ENCODE data around the gene USP19. TPM values are rescaled to one million over a fixed set of nuclear protein-coding genes. Genes with fewer than 3 reads are reported as not detected.

The USP19 gene
- total RNA-seq, 1 experiment from 2014 or later = 66.3 TPM

- DNase-seq = no peak
- Mint-ChIP-seq H3K36me3 (ENCODE audit: insufficient read depth in 1 of 3, low read depth in 3 of 3) (no peaks in the 10 kb centered on the region), H3K9me3 (no peaks in the 10 kb centered on the region; a peak in 2 of 5 replicates)
Observed at GRCh38 chr3:49148159-49148558, 27.5 kb upstream of the USP19 start.

More at GRCh38 chr3:49148159-49148558, 27.5 kb upstream of the USP19 start:
- Histone ChIP-seq H3K9me3 (ENCODE audit: control insufficient read depth, low read depth, low read length) (no peaks in the 10 kb centered on the region), H3K9ac (ENCODE audit: extremely low read depth, insufficient read length, low read length) (no peak overlapping the region), H3K23ac (ENCODE audit: insufficient read length, low read depth, low read length) (no peak overlapping the region), H4K8ac (replicated peaks; ENCODE audit: insufficient read length, low read depth, low read length) (no peak overlapping the region), H2BK120ac (ENCODE audit: low read depth, low read length, poor library complexity, severe bottlenecking) (no peak overlapping the region), H2AFZ (ENCODE audit: low read length) (no peak overlapping the region), H3K79me1 (ENCODE audit: insufficient read depth, low read depth, low read length, poor library complexity, severe bottlenecking) (no peaks in the 10 kb centered on the region), H3T11ph (ENCODE audit: low read length) (no peak overlapping the region), H3K4me1 (ENCODE audit: insufficient read depth, low read length) (no peaks in the 10 kb centered on the region; the same call in 1 of the 2 replicates), H2AK5ac (ENCODE audit: insufficient read length, low read length) (no peak overlapping the region), H3K4me2 (ENCODE audit: insufficient read depth, insufficient read length, low read length) (no peak overlapping the region), H3K23me2 (ENCODE audit: insufficient read length, low read depth, low read length, poor library complexity, severe bottlenecking) (peaks cover 2% of the 10 kb centered on the region), H3K56ac (ENCODE audit: insufficient read length, low read depth, low read length) (no peak overlapping the region), H4K91ac (ENCODE audit: insufficient read length, low read depth, low read length) (no peak overlapping the region), H4K5ac (ENCODE audit: insufficient read length, low read depth, low read length) (no peak overlapping the region), H2BK5ac (ENCODE audit: insufficient read length, low read length) (no peak overlapping the region), H3K4ac (ENCODE audit: low read depth, low read length) (no peak overlapping the region), H3K79me2 (ENCODE audit: insufficient read depth, low read length) (no peaks in the 10 kb centered on the region), H3K27ac (ENCODE audit: insufficient read length, low read depth, low read length) (no peak overlapping the region), H2BK12ac (ENCODE audit: insufficient read length, low read depth, low read length) (no peak overlapping the region), H3K27me3 (ENCODE audit: insufficient read depth, low read length) (no peaks in the 10 kb centered on the region; the same call in 1 of the 2 replicates), H3K18ac (ENCODE audit: insufficient read length, low read depth, low read length) (no peak overlapping the region), H3K14ac (ENCODE audit: insufficient read depth, low read length) (no peak overlapping the region), H4K20me1 (ENCODE audit: control insufficient read depth, insufficient read depth, insufficient read length) (no peaks in the 10 kb centered on the region), H2BK20ac (ENCODE audit: low read depth, low read length, poor library complexity, severe bottlenecking) (no peak overlapping the region), H2BK15ac (ENCODE audit: low read depth, low read length) (no peak overlapping the region)
- H3K27me3 Mint-ChIP-seq (ENCODE audit: low read depth) = peaks cover 36% of the 10 kb centered on the region
- peaks cover 4 to 5% of the 10 kb centered on the region in 2 experiments for H3K4me1 Mint-ChIP-seq
- TF ChIP-seq CTCF (conservative IDR thresholded peaks at IDR 0.05) = no peak
- no CpG with 5 or more reads among the region's 5 CpGs for WGBS (ENCODE audit: extremely low coverage, insufficient read length, low lambda C conversion rate)
- H3K27ac Mint-ChIP-seq = no peak overlapping the region
- no peak overlapping the region for H3K4me3 Mint-ChIP-seq
